Right atrium auricular region (tissue), 2 donors: ENCODE data around the gene RAD51B. TPM values are rescaled to one million over a fixed set of nuclear protein-coding genes. Genes with fewer than 3 reads are reported as not detected.

ENCODE experiments used
- DNase-seq: peaks from one replicate; pipeline ENCODE4 v3.0.0-alpha.2; 2019; ENCODE audit warnings: low spot score
- H3K27ac ChIP-seq, 2 donors: fragments of 200-600 bp; sonication (generic); 1 replicate in 1 of 2; 2 replicates in 1 of 2; pipeline ENCODE4 v1.5.1; 2016 to 2019
- H3K27me3 ChIP-seq, 2 donors: fragments of 200-600 bp; sonication (generic); one replicate each; pipeline versions ENCODE4 v1.5.1 to v1.6.0; 2017 to 2019
- H3K36me3 ChIP-seq: fragments of 200-600 bp; sonication (generic); one replicate; pipeline ENCODE4 v1.5.1; 2016
- H3K4me1 ChIP-seq, 2 donors: fragments of 200-600 bp; sonication (generic); one replicate each; pipeline versions ENCODE4 v1.5.1 to v1.6.0; 2017 to 2019
- H3K4me3 ChIP-seq, 2 donors: fragments of 200-600 bp; sonication (generic); 1 replicate in 1 of 2; 2 replicates in 1 of 2; pipeline ENCODE4 v1.5.1; 2017 to 2019; ENCODE audit warnings: mild to moderate bottlenecking in 1 of 2, moderate library complexity in 1 of 2
- H3K9me3 ChIP-seq, 2 donors: fragments of 200-600 bp; sonication (generic); one replicate each; pipeline ENCODE4 v1.5.1; 2019
- total RNA-seq, 2 donors: library from RNA; depleted of rRNA; stranded (reverse); fragments of >200 nt; gene quantifications; one replicate each; pipeline ENCODE4 v1.1.0, GENCODE V29; 2016
- TF ChIP-seq, protein P1 (sequence below), 2 donors: fragments of 200-600 bp; sonication (generic); IDR thresholded peaks; one replicate each; pipeline ENCODE4 v1.5.1; 2019; ENCODE audit warnings: antibody characterized with exemption in 2 of 2

RAD51B gene
- total RNA-seq, 2 donors from 2014 or later: 1.2 to 1.5 TPM

DNA sequence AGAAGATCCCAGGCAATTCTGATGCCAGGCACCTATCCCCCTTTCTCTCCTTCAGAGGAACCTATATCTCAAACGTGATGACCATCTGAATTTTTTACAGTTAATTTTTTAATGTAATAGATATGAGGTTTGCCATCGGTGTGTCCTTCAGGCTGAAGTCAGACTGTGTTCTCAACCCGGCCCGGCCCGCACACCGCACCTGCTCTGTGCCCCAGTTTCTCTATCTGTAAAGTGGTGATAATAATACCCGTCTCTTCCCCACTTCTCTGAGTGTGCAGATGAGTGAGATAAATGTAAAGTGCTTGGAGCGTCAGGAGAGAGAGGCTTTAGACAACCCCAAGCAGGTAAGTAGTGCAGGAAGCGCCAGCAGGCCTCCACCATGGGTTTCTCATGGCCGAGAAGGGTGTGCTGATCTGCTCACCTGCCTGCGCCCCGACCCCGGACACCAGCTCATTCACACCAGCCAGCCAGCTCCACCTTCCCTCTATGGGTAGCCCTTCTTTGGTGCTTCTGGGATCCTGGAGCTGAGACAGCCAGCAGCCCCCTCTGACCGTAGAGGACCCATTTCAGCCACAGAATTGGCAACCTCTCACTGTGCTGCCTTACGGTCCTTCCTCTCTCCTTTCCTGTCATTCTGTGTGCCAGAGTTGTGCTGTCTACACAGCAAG, 893.3 kb downstream of the RAD51B start:
- H3K27ac ChIP-seq: no peak overlapping the region
- DNase-seq: no peak
- TF ChIP-seq, protein P1, sequence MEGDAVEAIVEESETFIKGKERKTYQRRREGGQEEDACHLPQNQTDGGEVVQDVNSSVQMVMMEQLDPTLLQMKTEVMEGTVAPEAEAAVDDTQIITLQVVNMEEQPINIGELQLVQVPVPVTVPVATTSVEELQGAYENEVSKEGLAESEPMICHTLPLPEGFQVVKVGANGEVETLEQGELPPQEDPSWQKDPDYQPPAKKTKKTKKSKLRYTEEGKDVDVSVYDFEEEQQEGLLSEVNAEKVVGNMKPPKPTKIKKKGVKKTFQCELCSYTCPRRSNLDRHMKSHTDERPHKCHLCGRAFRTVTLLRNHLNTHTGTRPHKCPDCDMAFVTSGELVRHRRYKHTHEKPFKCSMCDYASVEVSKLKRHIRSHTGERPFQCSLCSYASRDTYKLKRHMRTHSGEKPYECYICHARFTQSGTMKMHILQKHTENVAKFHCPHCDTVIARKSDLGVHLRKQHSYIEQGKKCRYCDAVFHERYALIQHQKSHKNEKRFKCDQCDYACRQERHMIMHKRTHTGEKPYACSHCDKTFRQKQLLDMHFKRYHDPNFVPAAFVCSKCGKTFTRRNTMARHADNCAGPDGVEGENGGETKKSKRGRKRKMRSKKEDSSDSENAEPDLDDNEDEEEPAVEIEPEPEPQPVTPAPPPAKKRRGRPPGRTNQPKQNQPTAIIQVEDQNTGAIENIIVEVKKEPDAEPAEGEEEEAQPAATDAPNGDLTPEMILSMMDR (IDR thresholded peaks at IDR 0.05): no peak
- peaks cover 0 to 3% of the 10 kb centered on the region in 2 donors for H3K4me1 ChIP-seq
- no peaks in the 10 kb centered on the region for H3K36me3 ChIP-seq
- H3K9me3 ChIP-seq: no peaks in the 10 kb centered on the region
- H3K4me3 ChIP-seq: no peak overlapping the region
- no peaks in the 10 kb centered on the region for H3K27me3 ChIP-seq

DNA sequence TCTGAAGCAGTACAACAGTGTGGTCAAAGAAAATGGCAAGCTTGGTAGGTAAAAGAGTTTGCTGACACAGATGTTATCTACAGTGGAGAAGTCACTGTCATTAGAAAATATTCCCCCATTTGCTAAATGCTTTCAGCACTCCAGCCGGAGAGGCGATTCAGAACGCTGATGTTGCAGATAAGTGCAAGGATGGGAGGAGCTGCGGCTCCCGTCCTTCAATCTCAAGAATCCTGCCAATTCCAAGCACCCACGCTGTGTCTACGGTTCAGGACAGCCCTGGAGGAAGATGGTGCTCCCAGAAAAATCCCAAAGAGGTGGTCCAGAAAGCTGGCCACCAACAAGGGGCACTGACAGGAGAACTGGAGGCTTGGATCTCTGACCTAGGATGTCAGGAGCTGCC, 894.2 kb downstream of the RAD51B start:
- Histone ChIP-seq H3K27ac (no peak overlapping the region), H3K36me3 (no peaks in the 10 kb centered on the region), H3K27me3 (no peaks in the 10 kb centered on the region), H3K9me3 (no peaks in the 10 kb centered on the region), H3K4me1 (peaks cover 0 to 3% of the 10 kb centered on the region in 2 donors), H3K4me3 (no peak overlapping the region)
- TF ChIP-seq, protein P1 (IDR thresholded peaks at IDR 0.05): no peak
- no peak for DNase-seq

DNA sequence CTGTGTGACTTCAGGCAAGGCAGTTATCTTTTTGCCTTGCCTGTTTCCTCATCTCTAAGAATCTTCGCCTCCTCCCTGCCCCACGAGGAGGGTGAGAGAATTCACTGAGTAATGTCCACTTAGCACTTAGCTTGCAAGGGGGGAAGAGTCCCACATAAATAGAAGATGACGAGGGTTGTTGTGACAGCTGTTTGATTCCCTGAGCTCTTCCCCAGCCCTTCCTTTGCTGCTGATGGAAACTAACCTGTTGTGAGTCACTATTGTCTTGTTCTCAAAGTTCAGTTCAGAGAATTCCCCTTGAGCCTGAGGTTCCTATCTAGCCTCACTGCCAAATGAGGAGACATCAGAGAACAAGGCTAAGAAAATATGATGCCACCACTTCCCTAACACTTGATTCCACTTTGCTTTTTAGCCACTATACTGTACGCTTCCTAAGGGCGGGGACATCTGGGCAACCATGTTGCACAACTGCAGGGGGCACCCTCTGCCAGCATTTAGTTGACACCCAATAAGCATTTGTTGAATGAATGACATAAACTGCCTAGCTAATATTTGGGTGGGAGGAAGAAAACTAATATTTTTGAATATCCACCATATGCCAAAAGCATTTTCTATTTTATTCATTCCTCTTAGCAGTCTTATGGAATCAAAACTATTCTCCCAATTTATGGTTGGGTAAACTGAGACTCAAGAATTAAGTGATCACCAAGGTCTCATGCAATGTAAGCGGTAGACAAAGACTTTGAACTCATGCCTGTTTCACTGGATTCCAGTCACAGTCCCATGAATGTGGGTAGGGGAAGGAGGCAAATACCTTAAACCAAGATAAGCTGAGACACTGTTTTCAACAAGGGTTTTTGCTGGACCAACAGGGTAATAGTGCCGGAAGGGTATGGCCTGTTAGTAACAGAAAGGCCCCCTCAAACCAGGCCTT, 895.7 kb downstream of the RAD51B start:
- peaks cover 0 to 5% of the 10 kb centered on the region in 2 donors for H3K9me3 ChIP-seq
- H3K27me3 ChIP-seq: no peaks in the 10 kb centered on the region
- H3K4me3 ChIP-seq: no peak overlapping the region
- H3K36me3 ChIP-seq: no peaks in the 10 kb centered on the region
- TF ChIP-seq, protein P1 (IDR thresholded peaks at IDR 0.05): no peak
- no peak overlapping the region for H3K27ac ChIP-seq
- DNase-seq: no peak
- peaks cover 0 to 3% of the 10 kb centered on the region in 2 donors for H3K4me1 ChIP-seq

DNA sequence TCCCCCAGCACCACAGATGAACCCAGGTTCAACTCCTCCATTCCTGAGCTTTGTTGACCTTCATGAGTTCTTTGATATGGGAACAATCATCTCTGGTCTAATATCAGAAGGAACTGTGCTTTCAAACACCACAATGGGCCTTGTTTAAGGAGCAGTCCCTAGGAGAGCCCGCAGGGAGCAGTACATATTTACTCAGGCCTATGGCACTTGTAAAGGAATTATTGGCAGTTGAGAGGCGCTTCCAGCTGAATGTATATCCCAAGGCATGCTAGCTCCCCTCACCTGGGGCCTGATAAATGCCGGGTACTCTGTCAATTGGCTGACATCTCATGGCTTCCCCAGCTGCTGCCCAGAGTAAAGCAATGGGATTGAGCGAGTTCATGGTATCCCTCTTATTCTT, 897.1 kb downstream of the RAD51B start:
- H3K27ac ChIP-seq: no peak overlapping the region
- peaks cover 0 to 3% of the 10 kb centered on the region in 2 donors for H3K4me1 ChIP-seq
- H3K27me3 ChIP-seq: no peaks in the 10 kb centered on the region
- TF ChIP-seq, protein P1 (IDR thresholded peaks at IDR 0.05): no peak
- no peak overlapping the region for H3K4me3 ChIP-seq
- H3K36me3 ChIP-seq: no peaks in the 10 kb centered on the region
- no peak for DNase-seq
- peaks cover 0 to 8% of the 10 kb centered on the region in 2 donors for H3K9me3 ChIP-seq

DNA sequence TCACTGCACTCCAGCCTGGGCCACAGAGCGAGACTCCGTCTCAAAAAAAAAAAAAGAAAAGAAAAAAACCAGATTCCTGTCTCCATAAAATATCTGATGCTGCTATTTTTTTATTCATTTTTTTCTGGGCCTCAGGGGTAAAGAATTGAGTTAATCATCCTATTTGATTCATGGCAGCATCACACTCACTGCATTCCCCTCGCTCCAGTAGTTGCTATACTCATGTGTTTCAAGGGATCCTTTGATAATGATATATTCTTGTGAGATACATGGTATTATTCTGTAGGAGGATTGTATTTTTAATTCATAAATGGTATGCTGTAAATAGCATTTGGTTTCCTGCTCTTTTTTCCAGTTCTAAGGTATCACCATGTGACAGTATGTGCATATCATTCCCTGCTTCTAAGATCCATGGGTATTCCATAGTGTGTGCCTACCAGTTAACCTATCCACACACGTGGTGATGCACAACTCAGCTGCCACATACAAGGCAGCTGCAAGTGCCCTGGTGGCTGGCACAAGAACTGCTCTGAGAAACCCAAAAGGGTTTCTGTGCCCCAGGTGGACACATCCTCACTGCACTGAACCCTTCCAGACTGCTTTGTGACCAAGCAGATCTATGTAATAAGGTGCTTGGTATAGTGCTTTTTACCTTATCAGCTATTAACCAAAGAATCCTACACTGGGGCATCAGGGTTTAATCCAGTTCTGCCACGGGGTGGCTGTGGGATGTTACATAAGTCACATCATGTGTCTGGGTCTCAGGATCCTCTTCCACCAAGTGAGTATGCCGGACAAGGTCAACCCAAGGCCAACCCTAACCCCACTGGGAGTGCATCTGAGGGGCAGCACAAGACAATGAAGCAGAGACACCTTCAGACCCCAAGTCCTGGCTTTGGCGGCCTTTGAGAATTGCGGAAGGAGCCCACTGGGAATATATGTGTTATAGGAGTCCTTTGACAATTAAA, 898.7 kb downstream of the RAD51B start:
- DNase-seq: no peak
- Histone ChIP-seq H3K9me3 (peaks cover 0 to 8% of the 10 kb centered on the region in 2 donors), H3K36me3 (no peaks in the 10 kb centered on the region), H3K4me1 (peaks cover 0 to 3% of the 10 kb centered on the region in 2 donors), H3K4me3 (no peak overlapping the region), H3K27me3 (no peaks in the 10 kb centered on the region), H3K27ac (no peak overlapping the region)
- TF ChIP-seq, protein P1 (IDR thresholded peaks at IDR 0.05): peak in 1 of 2 donors; percentile 28
